HepG2 (cell line): ENCODE results near the gene NFASC.

Source experiments
- RAD21 ChIP-seq: fragments of 450-650 bp; formaldehyde crosslinking; IDR thresholded peaks from 2 replicates; pipeline ENCODE4 v1.5.0; 2020; ENCODE audit warnings: mild to moderate bottlenecking
- ZNF816 ChIP-seq: sonication (generic); formaldehyde crosslinking; IDR thresholded peaks from 2 replicates; pipeline ENCODE4 v1.8.0; 2022; ENCODE audit warnings: missing genetic modification reagents, mild to moderate bottlenecking, borderline replicate concordance
- TF ChIP-seq, protein P1 (sequence below): sonication (generic); formaldehyde crosslinking; IDR thresholded peaks from 2 replicates; pipeline ENCODE4 v1.5.0; 2020; ENCODE audit warnings: mild to moderate bottlenecking, missing genetic modification reagents, moderate library complexity

DNA sequence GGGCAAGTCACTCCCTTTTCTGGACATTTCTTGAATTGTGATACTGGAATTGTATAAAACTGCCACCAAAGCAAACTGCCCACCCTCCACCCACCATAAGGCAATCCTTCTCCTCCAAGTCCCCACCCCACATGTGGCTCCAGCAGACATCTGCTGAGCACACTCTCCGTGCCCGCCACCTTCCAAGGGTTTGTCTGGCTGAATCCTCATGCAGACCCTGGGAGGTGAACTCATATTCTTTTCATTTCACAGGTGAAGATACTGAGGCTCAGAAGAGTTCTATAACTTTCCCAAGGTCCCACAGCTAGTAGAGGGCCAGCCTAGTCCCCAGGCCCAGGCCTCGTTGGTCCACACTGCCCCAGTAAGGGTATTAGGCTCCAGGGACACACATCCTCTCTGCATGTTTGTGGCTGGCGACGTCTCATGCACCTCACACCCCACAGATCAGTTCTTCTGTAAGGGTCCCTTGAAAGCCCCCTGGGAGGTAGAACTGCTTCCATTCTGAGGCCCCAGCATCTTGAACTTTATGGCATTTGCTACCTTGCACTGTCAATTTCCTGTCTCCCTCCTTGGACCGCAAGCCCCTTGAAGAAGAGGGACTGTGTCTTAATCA, 186.4 kb downstream of the NFASC start:
- TF ChIP-seq ZNF816 (CRISPR knock-in tag), result no peak
- no peak for TF ChIP-seq RAD21 (CRISPR knock-in tag)
- TF ChIP-seq, protein P1, sequence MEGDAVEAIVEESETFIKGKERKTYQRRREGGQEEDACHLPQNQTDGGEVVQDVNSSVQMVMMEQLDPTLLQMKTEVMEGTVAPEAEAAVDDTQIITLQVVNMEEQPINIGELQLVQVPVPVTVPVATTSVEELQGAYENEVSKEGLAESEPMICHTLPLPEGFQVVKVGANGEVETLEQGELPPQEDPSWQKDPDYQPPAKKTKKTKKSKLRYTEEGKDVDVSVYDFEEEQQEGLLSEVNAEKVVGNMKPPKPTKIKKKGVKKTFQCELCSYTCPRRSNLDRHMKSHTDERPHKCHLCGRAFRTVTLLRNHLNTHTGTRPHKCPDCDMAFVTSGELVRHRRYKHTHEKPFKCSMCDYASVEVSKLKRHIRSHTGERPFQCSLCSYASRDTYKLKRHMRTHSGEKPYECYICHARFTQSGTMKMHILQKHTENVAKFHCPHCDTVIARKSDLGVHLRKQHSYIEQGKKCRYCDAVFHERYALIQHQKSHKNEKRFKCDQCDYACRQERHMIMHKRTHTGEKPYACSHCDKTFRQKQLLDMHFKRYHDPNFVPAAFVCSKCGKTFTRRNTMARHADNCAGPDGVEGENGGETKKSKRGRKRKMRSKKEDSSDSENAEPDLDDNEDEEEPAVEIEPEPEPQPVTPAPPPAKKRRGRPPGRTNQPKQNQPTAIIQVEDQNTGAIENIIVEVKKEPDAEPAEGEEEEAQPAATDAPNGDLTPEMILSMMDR, result no peak
